SK-N-SH (cell line): ENCODE results near the gene CADM1.

Experiments used
- CHD2 ChIP-seq: fragments of 150-350 bp; IDR thresholded peaks from 2 replicates; pipeline ENCODE4 v1.6.1; 2018; ENCODE audit warnings: low read length; ENCODE audit not compliant: partially characterized antibody
- CTCF ChIP-seq: fragments of 200-600 bp; sonication (generic); IDR thresholded peaks from 2 replicates; pipeline ENCODE4 v1.6.1; 2017; ENCODE audit warnings: antibody characterized with exemption, mild to moderate bottlenecking, moderate library complexity
- EZH2phosphoT487 ChIP-seq: fragments of 200-600 bp; sonication (generic); IDR thresholded peaks from 2 replicates; pipeline ENCODE4 v1.6.1; 2017; ENCODE audit warnings: low read depth, mixed run types, mild to moderate bottlenecking, antibody characterized with exemption, moderate library complexity, borderline replicate concordance
- POLR2AphosphoS5 ChIP-seq: IDR thresholded peaks from 2 replicates; pipeline ENCODE4 v1.6.1; 2012; ENCODE audit warnings: low read depth, low read length
- TCF12 ChIP-seq: IDR thresholded peaks from 2 replicates; pipeline ENCODE4 v1.4.0; 2012

DNA sequence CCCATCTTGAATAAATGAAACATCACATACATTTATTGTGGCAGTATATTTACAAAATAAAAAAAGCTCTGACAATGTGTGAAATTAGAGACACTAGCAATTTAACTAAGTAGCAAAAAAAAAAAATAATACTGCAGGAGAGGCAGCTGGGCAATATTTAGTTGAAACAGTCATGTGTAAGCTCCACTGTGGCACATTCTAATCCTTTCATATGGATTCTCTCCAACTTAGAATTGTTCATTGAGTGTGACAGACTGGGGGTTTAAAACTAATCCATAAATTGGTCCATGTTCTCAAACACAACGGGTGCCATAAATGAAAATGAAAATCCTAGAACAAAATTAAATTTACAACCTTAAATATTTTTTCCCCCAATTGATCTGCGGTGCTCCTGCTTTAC, 302.1 kb downstream of the CADM1 start:
- no peak for TF ChIP-seq EZH2phosphoT487
- no peak for TF ChIP-seq POLR2AphosphoS5
- no peak for TF ChIP-seq CTCF
- no peak for TF ChIP-seq TCF12
- no peak for TF ChIP-seq CHD2
